H54 (cell line): Measurements from ENCODE around the gene UBR4.

Experiments
- DNase-seq: peaks from one replicate; pipeline ENCODE4 v3.0.0; 2011; ENCODE audit warnings: low spot score, mixed read lengths; ENCODE audit not compliant: insufficient read length
- FAIRE-seq: peaks from 3 replicates; lab custom pipeline; 2011; peaks lifted over from hg19 to GRCh38; lab: Jason Lieb, UNC
- POLR2A ChIP-seq: IDR thresholded peaks from 2 replicates; pipeline ENCODE4 v1.6.1; 2011; ENCODE audit warnings: low read depth, mild to moderate bottlenecking, low read length

UBR4 gene

DNA sequence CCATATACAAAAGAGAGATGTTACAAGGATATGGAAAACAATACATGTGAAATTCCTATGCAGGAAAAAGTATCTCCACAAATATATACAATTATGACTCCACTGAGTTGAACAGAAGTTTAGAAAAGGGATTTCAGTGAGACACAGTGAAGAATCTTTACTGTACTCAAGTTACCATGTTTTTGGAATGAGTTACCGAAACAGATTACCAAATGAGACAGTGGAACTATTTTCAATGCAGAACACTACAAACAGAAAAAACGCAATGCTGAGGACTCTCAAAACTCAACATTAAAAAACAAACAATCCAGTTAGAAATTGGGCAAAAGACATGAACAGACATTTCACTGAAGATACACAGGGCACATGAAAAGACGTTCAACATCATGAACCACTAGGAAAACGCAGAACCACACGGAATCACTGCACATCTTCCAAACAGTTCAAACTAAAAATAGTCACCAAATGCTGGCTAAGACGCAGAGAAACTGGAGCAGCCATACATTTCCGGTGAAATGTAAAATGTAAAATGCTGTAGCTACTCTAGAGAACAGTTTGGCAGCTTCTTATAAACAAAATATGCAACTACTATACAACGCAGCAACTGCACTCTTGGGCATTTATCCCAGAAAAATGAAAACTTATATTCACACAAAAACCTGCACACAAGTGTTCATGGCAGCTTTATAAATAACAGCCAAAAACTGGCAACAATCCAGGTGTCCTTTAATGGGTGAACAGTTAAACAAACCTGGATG lies 118.7 kb downstream of the UBR4 start:
- FAIRE-seq, result no peak

DNA sequence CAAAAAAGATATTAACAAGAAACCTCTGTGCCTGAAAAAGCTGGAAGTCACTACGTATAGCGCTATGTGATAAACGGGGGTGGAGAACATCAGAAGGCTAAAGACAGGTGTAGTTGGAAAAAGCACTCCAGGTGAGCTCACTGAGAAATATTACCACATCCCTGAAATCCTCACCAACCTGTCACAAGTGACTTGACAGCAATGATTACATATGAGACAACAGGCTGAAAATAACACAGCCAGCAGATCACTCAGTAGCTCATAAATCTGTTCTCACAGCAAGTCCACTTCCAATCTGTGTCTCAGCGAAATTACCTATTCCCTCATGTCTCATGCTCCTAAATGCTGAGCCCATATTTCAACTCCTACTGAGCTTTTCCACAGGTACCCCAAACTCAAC lies 120.5 kb downstream of the UBR4 start:
- TF ChIP-seq POLR2A, result no peak
- FAIRE-seq (no peak), DNase-seq (no peak)

More for the DNA sequence above, 118.7 kb downstream of the UBR4 start:
- TF ChIP-seq POLR2A, result no peak
- DNase-seq, result no peak

DNA sequence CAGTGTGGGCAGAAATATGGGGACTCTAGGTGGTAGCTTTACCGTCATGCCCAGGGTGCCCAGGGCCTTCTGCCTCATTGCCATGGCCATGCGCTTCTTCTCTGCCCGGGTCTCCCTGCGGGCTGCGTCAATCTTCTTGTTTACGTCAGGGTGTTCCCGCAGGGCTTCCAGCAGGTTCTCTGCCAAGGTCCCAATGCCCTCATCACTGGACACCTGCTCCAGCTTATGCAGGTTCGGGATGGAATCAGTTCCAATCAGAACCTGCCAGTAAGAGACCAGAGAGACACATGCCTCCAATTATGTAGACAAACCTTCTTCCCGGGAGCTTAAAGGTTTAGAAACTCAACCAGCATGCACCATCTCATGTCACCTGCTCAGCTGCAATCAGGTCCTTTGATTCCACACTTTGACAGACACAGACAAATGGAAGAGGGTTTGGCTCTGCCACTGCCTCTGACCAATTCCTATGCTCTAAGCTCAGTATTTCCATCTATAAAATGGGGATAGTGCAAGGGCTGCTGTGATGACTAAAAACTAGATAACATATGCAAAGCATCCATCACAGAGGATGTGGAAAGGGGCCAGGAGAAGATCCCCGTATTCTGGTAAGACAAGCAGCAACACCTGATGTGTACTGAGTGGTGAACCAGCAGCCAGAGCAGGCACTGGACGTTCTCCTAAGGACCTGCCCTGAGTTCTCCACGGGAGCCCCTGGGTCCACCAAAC lies 121.2 kb downstream of the UBR4 start:
- FAIRE-seq (no peak), DNase-seq (no peak)
- TF ChIP-seq POLR2A, result no peak

DNA sequence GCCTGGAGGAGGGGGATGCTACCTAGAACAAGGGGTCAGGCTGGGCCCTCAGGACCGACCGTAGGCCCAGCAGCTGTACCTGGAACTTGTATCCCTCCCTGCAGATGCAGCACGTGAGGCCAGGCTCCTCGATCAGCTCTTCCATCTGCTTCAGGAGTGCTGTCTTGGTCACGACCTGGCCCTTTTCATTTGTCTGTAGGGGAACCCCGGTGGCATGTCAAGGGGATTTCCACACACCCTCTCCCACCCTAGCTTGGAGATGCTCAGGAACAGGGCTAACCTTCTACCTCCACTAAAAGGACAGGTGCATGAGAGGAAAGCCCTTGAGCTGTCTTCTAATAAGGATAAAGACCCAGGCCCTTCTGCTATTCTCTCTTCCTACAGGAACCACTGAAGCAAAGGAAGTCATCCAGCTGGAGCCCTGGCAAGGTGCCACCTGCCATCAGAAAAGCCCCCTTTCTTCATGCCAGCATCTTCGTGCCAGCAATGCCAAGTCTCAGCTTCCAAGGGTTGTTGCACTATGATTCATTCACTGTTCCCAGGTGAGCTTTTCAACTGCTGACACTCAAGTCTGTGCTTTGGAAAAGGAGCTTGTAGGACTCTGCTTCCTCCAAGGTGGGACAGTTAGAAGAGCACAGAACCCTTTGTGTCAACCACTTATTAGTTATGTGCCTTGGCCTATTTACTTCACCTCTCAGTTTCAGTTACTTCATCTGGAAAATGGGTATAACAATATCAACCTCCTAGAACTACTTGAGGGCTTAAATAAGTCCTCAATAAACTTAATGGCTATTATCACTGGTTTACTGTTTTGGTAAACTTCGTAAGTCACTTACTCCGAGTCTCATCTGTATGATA lies 122.1 kb downstream of the UBR4 start:
- no peak for DNase-seq
- TF ChIP-seq POLR2A, result no peak
- FAIRE-seq, result no peak

DNA sequence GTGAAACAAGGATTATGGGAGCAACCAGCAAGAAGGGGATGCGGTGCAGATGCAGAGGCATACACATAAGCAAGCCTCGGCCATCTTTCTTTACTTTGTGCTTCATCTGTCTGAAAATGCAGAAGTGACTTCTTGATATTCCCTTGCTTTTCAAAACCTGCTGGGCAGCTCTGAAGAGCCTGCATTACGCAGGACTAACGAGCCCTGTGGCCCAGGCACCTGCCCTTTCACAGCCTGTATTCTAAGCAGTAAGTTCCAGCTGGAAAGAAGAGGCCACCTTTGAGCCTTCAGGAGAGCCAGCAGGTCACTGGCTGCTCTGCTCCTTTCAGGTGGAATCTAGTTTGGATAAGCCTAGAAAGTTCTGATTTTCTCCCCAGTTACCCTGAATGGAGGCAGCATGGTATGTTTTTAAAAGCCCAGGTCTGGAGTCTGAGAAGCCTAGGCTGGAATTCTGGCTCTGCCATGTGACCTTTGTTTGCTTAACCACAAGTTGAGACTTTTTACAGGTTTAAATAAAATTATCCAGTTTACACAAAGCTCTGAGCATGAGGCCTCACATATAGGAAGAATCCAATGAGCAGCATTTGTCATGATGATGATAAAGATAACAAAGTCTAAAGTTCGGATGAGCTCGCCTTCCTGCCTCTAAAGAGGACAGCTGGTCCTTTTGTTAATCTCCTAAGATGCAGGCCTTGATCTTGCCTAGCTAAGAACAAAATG lies 122.9 kb downstream of the UBR4 start:
- TF ChIP-seq POLR2A, result no peak
- no peak for FAIRE-seq
- DNase-seq, result no peak

DNA sequence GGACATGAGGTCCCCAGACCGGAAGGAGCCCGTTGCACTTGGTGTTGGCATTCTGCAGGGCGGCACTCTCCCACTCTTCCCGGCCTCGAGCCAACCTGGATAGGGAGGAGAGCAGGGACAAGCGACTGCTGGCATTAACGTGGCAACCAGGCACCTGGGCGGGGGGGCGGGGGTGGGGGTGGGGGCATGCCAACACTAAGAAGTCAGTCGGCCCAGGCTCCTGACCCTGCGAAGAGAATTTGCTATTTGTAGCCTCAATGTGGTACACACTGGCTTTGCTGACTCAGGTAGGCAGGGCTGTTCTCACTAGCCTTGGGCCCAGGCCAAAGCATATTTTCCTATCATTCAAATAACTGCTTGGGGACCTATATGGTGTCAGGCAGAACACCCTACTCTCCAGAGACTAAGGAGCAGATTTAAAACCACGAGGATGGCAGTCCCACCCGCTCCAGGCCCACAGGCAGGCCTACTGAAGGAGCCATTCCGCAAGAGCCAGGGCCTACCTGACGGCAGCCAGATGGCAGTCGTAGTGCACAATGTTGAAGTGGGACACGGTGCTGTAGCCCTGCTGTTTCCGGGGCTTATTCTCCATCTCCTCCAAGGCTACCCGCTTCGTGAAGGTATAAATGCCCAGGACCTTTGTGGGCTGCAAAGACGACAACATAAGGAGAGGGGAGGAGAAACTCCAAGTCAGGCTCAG lies 123.7 kb downstream of the UBR4 start:
- no peak for TF ChIP-seq POLR2A
- no peak for FAIRE-seq
- no peak for DNase-seq

DNA sequence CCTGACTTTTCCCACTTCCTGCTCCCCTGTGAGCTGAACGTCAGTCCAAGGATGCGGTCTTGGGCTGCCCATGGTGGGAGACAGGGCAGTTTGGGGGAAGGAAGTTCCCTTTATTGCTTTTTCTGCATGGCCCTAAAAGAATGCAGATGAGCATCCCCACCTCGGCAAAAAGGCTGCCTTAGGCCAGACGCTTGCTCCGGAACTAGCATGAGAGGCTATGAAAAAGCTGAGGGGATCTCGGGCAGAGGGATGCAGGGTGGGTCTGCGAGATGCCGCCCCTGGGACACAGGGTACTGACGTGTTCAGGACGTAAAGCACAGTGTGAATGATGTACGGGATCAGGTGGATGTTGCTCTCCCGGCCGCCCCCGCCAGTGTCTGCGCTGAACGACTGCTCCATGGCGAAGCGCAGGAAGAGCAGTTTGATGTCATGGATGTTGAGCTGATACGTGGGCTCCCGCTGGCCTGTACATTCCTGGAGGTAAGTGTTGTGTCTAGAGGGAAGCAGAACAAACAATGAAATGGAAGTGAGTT lies 125.8 kb downstream of the UBR4 start:
- FAIRE-seq (no peak), DNase-seq (no peak)
- no peak for TF ChIP-seq POLR2A

DNA sequence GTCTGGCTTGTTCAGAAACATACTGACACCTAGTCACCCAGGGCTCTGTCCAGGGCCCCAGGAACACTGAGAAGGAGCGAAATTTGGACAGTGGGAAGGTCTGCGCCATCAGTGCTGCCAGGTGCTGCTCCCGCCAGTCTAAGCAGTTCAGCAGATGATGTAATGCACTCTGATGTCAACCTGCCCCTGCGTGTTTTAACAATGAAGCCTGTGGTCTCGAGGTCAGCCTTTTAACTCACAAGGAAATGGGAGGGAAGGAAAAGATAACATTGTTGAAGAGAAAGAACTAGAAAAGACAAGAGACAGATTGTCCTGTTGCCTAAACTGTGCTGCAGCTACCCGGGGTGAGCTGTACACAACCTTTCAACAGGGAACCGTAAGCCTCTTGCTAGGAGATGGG lies 127.0 kb downstream of the UBR4 start:
- FAIRE-seq (no peak), DNase-seq (no peak)
- no peak for TF ChIP-seq POLR2A

DNA sequence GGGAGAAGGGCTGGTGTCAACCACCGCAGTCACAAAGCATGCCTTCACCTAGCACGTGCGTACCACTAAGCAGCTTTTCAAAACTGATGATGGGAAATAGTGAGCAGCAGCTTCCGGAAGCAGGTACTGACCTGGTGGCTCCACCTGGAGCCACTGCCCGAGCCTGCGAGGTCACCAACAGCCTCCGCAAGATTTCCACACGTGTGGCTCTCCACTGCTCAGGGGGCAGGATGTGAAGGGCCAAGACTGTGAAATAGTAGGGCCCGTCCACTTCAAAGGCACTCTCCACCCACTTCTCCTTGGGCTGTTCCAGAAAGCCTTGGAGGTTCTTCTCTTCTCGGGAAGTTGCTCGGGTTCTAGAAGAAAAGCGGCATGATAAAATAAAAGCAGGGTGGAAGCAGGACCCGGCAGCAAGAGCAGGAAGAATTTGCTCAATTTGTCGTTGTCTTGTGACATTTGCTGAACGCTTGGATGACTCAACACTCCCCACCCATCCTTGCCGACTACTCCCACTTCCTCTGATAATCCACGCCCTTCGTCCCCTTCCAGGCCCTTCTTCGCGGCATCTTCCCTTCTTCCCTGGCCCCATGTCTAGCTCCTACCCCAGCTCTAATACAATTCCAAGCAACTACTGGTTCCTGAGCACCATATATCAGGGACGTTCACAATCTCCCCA lies 128.7 kb downstream of the UBR4 start:
- no peak for DNase-seq
- FAIRE-seq, result peak; percentile 43
- TF ChIP-seq POLR2A, result no peak

DNA sequence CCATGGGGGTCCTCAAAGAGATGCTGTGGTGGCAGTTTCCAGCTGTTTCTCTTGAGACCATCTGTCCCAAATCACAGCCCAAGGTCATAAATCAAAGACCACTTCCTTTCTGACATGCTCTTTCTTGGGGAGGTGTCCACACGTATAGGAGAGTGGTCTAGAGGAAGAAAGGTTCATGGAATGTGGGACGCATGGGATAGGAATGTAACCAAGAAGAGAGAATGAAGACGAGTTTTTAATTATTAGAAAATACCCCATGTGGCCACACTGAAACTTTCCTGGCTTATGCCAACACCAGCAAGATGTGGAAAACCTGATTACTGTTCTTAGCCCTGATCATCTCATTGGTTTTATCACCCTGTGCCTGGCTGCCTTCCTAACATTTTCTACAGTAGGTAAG lies 129.3 kb downstream of the UBR4 start:
- FAIRE-seq (no peak), DNase-seq (no peak)
- TF ChIP-seq POLR2A, result no peak

DNA sequence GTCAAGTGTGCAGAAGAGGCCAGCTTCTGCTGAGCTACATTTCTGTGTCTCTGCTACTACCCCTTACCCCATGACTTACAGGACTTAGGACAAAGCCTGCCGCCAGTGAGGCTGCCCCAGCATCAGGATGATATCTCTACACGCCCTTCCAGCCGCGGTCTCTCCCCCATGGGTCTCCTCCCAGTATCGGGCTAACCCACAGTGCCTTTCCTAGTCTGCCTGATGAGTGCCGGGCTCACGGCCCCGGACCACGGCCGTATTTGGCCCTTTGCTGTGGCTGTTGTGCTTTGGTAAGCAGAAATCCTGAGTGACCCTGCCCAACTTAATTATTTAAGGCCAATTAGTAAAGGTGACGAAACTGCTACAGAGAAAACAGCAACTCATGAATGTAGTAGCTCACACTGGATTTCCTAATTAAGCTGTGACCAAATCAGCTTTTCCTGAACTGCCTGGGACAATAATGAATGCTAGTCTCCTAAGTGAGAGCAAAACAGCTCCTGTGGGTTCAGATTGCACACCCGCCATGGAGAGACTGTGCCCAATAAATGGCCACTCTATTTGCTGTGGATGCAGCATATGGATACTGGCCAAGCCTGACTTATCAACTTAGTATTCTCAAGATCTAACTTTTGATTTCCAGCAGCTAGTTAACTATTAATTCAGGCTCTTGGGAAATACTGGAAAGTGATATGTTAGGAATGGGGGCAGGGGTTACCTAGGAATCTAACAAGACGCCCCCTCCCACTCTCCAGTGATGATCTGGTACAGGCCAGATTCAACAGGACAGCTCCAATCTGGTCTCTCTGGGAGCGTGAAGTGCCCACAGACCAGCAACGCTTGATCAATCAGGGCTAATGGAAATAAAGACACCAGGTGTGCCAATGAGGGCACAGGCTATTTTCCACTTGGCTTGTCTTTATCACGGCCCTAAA lies 130.3 kb downstream of the UBR4 start:
- TF ChIP-seq POLR2A, result no peak
- no peak for DNase-seq
- FAIRE-seq, result no peak

DNA sequence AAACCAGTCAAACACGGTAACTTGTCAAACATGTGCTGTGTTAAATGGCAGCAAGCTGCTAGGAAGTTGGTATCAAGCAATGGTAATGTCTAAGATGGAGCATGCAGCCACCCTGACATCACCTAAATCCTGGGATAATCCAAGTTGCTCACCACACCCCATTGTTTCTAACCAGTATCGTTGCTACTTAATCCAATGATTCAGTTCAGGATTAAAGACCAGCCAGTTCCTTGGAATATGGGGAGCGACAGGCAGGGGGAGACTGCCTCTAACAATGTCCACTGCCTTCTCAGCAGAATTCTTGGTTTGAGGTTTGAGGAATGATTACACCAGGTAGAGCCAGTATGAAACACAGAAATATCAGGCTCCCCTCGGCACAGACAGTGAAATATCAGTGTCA lies 131.5 kb downstream of the UBR4 start:
- DNase-seq (no peak), FAIRE-seq (no peak)
- no peak for TF ChIP-seq POLR2A
